GM19328 (cell line): ENCODE measurements around the gene LRMDA.
"Not testable (repeated sequence)": the region's sequence is repeated elsewhere in the genome, so short reads cannot be mapped to it uniquely, and the experiment has no call there.

Experiments used
- ATAC-seq: cut with Tn5 transposase; IDR thresholded peaks from one replicate; pipeline ENCODE4 v1.9.1; 2021; ENCODE audit warnings: mild to moderate bottlenecking, moderate library complexity; ENCODE audit not compliant: unreplicated experiment

Gene LRMDA

DNA sequence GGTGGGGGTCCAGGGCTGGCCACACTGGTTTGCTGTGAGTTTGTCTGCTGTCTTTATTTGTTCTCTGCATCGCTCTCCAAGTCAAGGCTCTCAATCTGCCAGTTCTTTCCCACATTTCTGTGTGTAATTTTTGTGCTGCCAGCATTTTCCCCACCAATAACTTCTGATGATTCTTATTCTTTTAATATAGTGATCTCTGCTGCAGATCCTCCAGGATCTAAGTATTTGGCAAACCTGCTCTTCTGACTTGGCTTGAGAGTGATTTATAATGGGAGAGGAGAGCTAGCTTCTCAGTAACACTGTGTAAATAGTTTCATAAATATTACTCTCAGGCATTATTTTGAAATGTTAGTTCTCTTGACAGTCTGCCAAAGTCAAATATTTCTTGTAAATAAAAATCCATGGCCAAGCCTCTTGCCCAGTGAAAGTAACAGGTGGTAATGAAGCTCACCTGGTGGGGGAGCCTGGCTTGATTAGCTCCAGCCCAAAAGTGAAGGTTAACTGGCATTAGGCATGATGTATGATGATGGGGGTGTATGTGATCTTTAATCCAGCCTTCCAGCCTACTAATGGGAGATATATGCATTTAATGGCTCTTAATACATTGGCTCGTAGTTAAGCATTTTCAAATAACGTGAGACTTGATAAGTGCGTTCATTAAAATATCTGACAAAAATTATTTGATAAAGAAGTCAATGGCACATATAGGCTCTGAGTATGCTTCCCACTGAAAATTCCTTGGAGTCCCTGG, 1150.3 kb downstream of the LRMDA start:
- no peak for ATAC-seq

DNA sequence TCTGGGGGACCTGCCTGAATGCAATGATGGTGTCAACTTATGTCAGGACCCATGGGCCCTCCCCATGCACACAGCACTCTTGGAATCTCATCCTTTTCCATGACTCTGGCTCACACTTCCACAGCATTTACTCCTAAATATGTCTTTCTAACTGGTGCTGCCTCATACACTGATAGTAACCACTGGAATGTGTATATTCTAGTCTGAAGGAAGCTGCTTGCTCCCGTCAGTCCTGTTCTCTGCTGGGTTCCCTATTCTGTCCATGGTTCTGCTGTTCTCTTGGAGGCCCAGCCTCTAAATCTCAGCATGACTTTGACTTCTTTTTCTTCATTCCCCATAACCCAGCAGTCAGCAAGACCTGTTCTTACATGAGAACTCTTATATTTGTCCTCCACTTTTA, 1151.1 kb downstream of the LRMDA start:
- no peak for ATAC-seq

DNA sequence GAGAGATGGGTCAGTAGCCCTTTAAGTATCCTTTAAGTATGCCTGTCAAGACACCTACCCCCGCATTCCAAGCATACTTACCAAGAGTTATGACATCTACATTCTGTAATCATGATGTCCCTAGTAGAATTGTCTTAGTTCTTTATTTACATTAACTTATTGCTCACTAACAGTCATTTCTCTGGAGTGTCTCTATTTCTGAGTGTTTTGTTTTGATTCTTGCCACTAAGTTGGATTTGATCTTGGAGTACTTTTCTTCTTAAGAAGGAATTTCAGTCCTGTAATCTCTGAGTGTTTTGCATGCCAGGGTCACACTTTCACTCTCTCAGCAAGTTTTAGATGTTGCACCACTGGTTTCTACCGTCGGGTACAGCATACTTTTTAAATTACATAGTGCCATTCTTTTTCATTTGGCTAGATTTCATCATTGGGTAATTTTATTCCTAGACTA, 1152.3 kb downstream of the LRMDA start:
- no peak for ATAC-seq

DNA sequence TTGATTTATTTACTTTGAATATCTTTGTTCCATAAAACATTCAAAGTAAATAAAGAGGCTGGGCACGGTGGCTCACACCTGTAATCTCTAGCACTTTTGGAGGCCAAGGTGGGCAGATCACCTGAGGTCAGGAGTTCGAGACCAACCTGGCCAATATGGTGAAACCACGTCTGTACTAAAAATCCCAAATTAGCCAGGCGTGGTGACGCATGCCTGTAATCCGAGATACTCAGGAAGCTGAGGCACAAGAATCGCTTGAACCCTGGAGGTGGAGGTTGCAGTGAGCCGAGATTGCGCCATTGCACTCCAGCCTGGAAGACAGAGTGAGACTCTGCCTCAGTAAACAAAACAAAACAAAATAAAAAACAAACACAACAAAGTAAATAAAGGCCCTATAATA, 1153.0 kb downstream of the LRMDA start:
- ATAC-seq = not testable (repeated sequence)
